Ovary (tissue), 3 donors: Measurements from ENCODE around the gene IGF2BP2.

Experiments
- EP300 ChIP-seq: sonication (generic); formaldehyde crosslinking; IDR thresholded peaks from one replicate; pipeline ENCODE4 v1.6.1; 2017; ENCODE audit warnings: antibody characterized with exemption
- POLR2A ChIP-seq: fragments of 450-650 bp; IDR thresholded peaks from one replicate; pipeline ENCODE4 v1.6.1; 2017; ENCODE audit warnings: antibody characterized with exemption, mild to moderate bottlenecking, moderate library complexity
- TF ChIP-seq, protein P1 (sequence below), 3 donors: fragments of 450-650 bp in 2 of 3; fragments of 200-600 bp in 1 of 3; IDR thresholded peaks; one replicate each; pipeline versions ENCODE4 v1.5.1 to v1.8.0; 2016 to 2022; ENCODE audit warnings: antibody characterized with exemption in 3 of 3, mild to moderate bottlenecking in 1 of 3
- donor health status: DM: no; HTN: no; CAD: no.

DNA sequence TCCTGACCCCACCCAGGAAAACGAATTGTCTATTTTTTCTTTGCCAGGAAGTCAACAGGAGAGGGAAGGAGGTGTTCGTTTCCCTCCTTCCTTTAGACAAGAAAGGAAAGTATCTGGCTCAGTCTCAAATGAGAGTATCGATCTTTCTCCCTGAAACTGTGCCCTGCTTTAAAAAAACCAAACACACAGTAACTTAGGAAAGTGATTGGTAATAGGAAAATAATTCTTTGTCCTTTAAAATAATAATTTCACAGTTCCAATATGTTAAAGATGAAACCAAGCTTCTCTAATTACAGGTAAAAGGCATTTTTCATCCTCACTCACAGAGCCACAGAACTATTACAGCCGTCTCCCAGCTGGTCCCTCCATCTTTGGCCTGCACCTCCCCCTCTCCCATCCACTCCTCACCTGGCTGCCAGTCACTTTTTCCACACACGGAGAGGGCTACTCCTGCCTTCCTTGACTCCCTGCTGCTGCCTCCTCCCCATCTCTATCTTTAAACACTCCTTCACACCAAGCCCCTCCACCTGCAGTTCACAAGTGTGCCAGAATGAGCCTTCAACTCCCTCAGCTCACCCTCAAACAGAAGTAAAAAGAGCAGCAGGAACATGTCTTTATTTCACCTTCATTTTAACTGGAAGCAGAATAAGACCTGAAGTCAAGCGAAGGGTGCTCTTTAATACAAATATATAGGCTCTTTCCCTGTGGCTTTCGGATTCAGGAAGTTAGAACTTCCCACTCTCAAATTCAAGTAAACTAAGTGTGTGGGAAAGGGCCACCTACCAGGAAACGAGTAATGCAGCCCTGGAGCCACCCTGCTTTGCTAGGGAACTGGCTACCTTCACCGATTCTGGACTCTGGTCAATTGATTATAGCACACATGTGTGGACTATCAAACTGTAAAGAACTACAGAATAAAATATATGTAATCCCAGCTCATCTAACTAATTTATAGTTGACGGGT is 122.3 kb downstream of the IGF2BP2 start:
- TF ChIP-seq POLR2A (no peak), EP300 (no peak)
- TF ChIP-seq, protein P1, sequence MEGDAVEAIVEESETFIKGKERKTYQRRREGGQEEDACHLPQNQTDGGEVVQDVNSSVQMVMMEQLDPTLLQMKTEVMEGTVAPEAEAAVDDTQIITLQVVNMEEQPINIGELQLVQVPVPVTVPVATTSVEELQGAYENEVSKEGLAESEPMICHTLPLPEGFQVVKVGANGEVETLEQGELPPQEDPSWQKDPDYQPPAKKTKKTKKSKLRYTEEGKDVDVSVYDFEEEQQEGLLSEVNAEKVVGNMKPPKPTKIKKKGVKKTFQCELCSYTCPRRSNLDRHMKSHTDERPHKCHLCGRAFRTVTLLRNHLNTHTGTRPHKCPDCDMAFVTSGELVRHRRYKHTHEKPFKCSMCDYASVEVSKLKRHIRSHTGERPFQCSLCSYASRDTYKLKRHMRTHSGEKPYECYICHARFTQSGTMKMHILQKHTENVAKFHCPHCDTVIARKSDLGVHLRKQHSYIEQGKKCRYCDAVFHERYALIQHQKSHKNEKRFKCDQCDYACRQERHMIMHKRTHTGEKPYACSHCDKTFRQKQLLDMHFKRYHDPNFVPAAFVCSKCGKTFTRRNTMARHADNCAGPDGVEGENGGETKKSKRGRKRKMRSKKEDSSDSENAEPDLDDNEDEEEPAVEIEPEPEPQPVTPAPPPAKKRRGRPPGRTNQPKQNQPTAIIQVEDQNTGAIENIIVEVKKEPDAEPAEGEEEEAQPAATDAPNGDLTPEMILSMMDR (IDR thresholded peaks at IDR 0.05), result no peak
